HCT116 (cell line): ENCODE measurements around the gene DDOST. TPM values are rescaled to one million over a fixed set of nuclear protein-coding genes. Genes with fewer than 3 reads are reported as not detected.

Source experiments
- ATAC-seq: fragments of 200-7000 bp; cut with Tn5 transposase; 2 replicates; pipeline ENCODE4 v1.9.1; 2020; ENCODE audit warnings: mild to moderate bottlenecking, moderate library complexity
- BruUV-seq: library from RNA; stranded (reverse); fragments of 400-500 nt; replicated peaks from 2 replicates; lab custom pipeline; 2021; lab: Mats Ljungman, UMichigan
- CTCF ChIA-PET: fragments of 300-600 bp; sonication (Branson Sonifier 250); formaldehyde crosslinking; loops from one replicate; lab custom pipeline; 2021; ENCODE audit warnings: antibody characterized with exemption; lab: Charles Lee
- POLR2A ChIA-PET: fragments of 300-600, 350-600 bp; sonication (Branson Sonifier 250); formaldehyde crosslinking; loops from one replicate; lab custom pipeline; 2021; ENCODE audit warnings: antibody characterized with exemption; lab: Charles Lee
- RAD21 ChIA-PET, 2 experiments: fragments of 300-600 bp; sonication (Branson Sonifier 250); formaldehyde crosslinking; loops; one replicate each; lab custom pipeline; 2023; ENCODE audit warnings: low total read pairs in 2 of 2; ENCODE audit not compliant: uncharacterized antibody in 2 of 2, unreplicated experiment in 2 of 2, low non-redundant PET in 1 of 2; lab: Charles Lee
- DNase-seq: peaks from one replicate; pipeline ENCODE4 v3.0.0-alpha.2; 2010; ENCODE audit warnings: low read depth, low spot score
- H2AFZ ChIP-seq: fragments of 200-600 bp; shearing (Covaris generic), sonication (generic); 2 replicates; pipeline ENCODE4 v1.6.1; 2017; ENCODE audit warnings: low read depth, mixed run types, mixed read lengths, antibody characterized with exemption, low read length; ENCODE audit not compliant: poor library complexity, severe bottlenecking
- H3K27ac ChIP-seq: 2 replicates; pipeline ENCODE4 v1.5.1; 2012; ENCODE audit warnings: low read depth, low read length
- H3K27me3 ChIP-seq: fragments of 200-600 bp; sonication (generic); 2 replicates; pipeline ENCODE4 v1.6.1; 2016; ENCODE audit warnings: mixed run types, low read length, mixed read lengths; ENCODE audit not compliant: insufficient read depth
- H3K36me3 ChIP-seq, 2 experiments: fragments of 200-500 bp in 1 of 2; fragments of 200-600 bp in 1 of 2; sonication (Bioruptor generic) in 1 of 2; sonication (generic) in 1 of 2; 2 replicates each; pipeline versions ENCODE4 v1.5.1 to v1.6.1; 2014 to 2016; ENCODE audit warnings: low read length in 2 of 2, inconsistent platforms in 1 of 2, mixed read lengths in 1 of 2, mixed run types in 1 of 2; ENCODE audit not compliant: insufficient read depth in 2 of 2, control insufficient read depth in 1 of 2
- H3K4me1 ChIP-seq, 2 experiments: fragments of 200-600 bp in 1 of 2; sonication (generic) in 1 of 2; 2 replicates each; pipeline versions ENCODE4 v1.5.1 to v1.6.1; 2012 to 2017; ENCODE audit warnings: low read length in 2 of 2, inconsistent platforms in 1 of 2, mild to moderate bottlenecking in 1 of 2, mixed read lengths in 1 of 2, mixed run types in 1 of 2, moderate library complexity in 1 of 2; ENCODE audit not compliant: insufficient read depth in 2 of 2, control insufficient read depth in 1 of 2
- H3K4me2 ChIP-seq: fragments of 200-600 bp; sonication (generic); 2 replicates; pipeline ENCODE4 v1.6.1; 2017; ENCODE audit warnings: mixed run types, low read length, mixed read lengths
- H3K4me3 ChIP-seq, 2 experiments: fragments of 200-600 bp in 1 of 2; sonication (generic) in 1 of 2; replicated peaks in 1 of 2; 2 replicates each; pipeline ENCODE4 v1.5.1; 2011 to 2016; ENCODE audit warnings: low read length in 2 of 2, control low read depth in 1 of 2, low read depth in 1 of 2, mild to moderate bottlenecking in 1 of 2, mixed read lengths in 1 of 2, mixed run types in 1 of 2
- H3K79me2 ChIP-seq: fragments of 200-600 bp; sonication (generic); 2 replicates; pipeline ENCODE4 v1.6.1; 2017; ENCODE audit warnings: mild to moderate bottlenecking, mixed run types, low read length, moderate library complexity, mixed read lengths; ENCODE audit not compliant: insufficient read depth
- H3K9ac ChIP-seq: fragments of 200-600 bp; sonication (generic); 2 replicates; pipeline ENCODE4 v1.6.1; 2016; ENCODE audit warnings: low read length, mixed read lengths
- H3K9me2 ChIP-seq: fragments of 200-600 bp; sonication (generic), shearing (Covaris generic); 2 replicates; pipeline ENCODE4 v1.6.1; 2017; ENCODE audit warnings: mixed run types, mild to moderate bottlenecking, moderate library complexity; ENCODE audit not compliant: insufficient read depth
- H3K9me3 ChIP-seq, 2 experiments: fragments of 200-500 bp in 1 of 2; fragments of 200-600 bp in 1 of 2; sonication (Bioruptor generic) in 1 of 2; sonication (generic) in 1 of 2; 2 replicates each; pipeline ENCODE4 v1.6.1; 2014 to 2017; ENCODE audit warnings: low read length in 2 of 2, mixed read lengths in 2 of 2, inconsistent platforms in 1 of 2, low read depth in 1 of 2, mild to moderate bottlenecking in 1 of 2, mixed run types in 1 of 2, moderate library complexity in 1 of 2; ENCODE audit not compliant: control insufficient read depth in 1 of 2, insufficient read depth in 1 of 2
- H4K20me1 ChIP-seq: fragments of 200-600 bp; sonication (generic), shearing (Covaris generic); 2 replicates; pipeline ENCODE4 v1.6.1; 2017; ENCODE audit warnings: mixed run types, mild to moderate bottlenecking, moderate library complexity; ENCODE audit not compliant: insufficient read depth
- CBX3 ChIP-seq: IDR thresholded peaks from 2 replicates; pipeline ENCODE4 v1.6.1; 2012; ENCODE audit warnings: low read depth
- EGR1 ChIP-seq: IDR thresholded peaks from 2 replicates; pipeline ENCODE4 v1.6.1; 2012; ENCODE audit warnings: low read depth
- ELF1 ChIP-seq: IDR thresholded peaks from 2 replicates; pipeline ENCODE4 v1.6.1; 2012; ENCODE audit warnings: low read depth, borderline replicate concordance
- EZH2 ChIP-seq: fragments of 200-600 bp; sonication (generic); IDR thresholded peaks from 2 replicates; pipeline ENCODE4 v1.6.1; 2017; ENCODE audit warnings: antibody characterized with exemption, mixed run types
- EZH2phosphoT487 ChIP-seq: fragments of 200-600 bp; IDR thresholded peaks from 2 replicates; pipeline ENCODE4 v1.6.1; 2018; ENCODE audit warnings: antibody characterized with exemption, borderline replicate concordance
- JUND ChIP-seq: IDR thresholded peaks from 2 replicates; pipeline ENCODE4 v1.6.1; 2012
- POLR2A ChIP-seq: IDR thresholded peaks from 2 replicates; pipeline ENCODE4 v1.7.0; 2011; ENCODE audit warnings: borderline replicate concordance; ENCODE audit not compliant: insufficient read depth, insufficient read length; ENCODE audit errors: extremely low read depth
- POLR2AphosphoS5 ChIP-seq: IDR thresholded peaks from 2 replicates; pipeline ENCODE4 v1.6.1; 2011; ENCODE audit warnings: mild to moderate bottlenecking, low read depth, low read length, moderate library complexity
- RAD21 ChIP-seq: IDR thresholded peaks from 2 replicates; pipeline ENCODE4 v1.6.1; 2012; ENCODE audit warnings: low read depth, mild to moderate bottlenecking
- SP1 ChIP-seq: IDR thresholded peaks from 2 replicates; pipeline ENCODE4 v1.6.1; 2012; ENCODE audit warnings: low read depth
- SRF ChIP-seq: IDR thresholded peaks from 2 replicates; pipeline ENCODE4 v1.6.1; 2012; ENCODE audit warnings: low read depth
- TCF7L2 ChIP-seq: IDR thresholded peaks from 2 replicates; pipeline ENCODE4 v1.7.0; 2011; ENCODE audit warnings: borderline replicate concordance, inconsistent platforms; ENCODE audit not compliant: insufficient read depth, insufficient read length; ENCODE audit errors: extremely low read depth
- YY1 ChIP-seq: IDR thresholded peaks from 2 replicates; pipeline ENCODE4 v1.6.1; 2011; ENCODE audit warnings: low read length, low read depth, moderate library complexity, mild to moderate bottlenecking; ENCODE audit not compliant: insufficient replicate concordance; ENCODE audit errors: extremely low read depth
- ZFX ChIP-seq: fragments of 450-650 bp; IDR thresholded peaks from 2 replicates; pipeline ENCODE4 v1.6.1; 2017
- ZNF274 ChIP-seq: fragments of 200-500 bp; sonication (Bioruptor generic); IDR thresholded peaks from 2 replicates; pipeline ENCODE4 v1.6.1; 2014; ENCODE audit warnings: mild to moderate bottlenecking, low read depth, low read length, inconsistent platforms
- intact Hi-C: fragments of 100-400 bp; cut with micrococcal nuclease; formaldehyde crosslinking; loops from 2 replicates; pipeline ENCODE4 v1.10.0; 2022
- total RNA-seq: library from RNA; stranded (reverse); gene quantifications from one replicate; pipeline ENCODE4 v1.2.1, GENCODE V29; 2021; ENCODE audit not compliant: unreplicated experiment
- TF ChIP-seq, protein P1 (sequence below): IDR thresholded peaks from 2 replicates; pipeline ENCODE4 v1.6.1; 2012; ENCODE audit warnings: low read depth
- TF ChIP-seq, protein P2 (sequence below): IDR thresholded peaks from 2 replicates; pipeline ENCODE4 v1.6.1; 2012
- TF ChIP-seq, protein P3 (sequence below): IDR thresholded peaks from 2 replicates; pipeline ENCODE4 v1.6.1; 2012
- TF ChIP-seq, protein P4 (sequence below): IDR thresholded peaks from 2 replicates; pipeline ENCODE4 v1.6.1; 2011; ENCODE audit warnings: mild to moderate bottlenecking, low read length, moderate library complexity; ENCODE audit not compliant: insufficient replicate concordance; ENCODE audit errors: extremely low read depth

Gene DDOST
- total RNA-seq, 1 experiment from 2014 or later: 387 TPM

DNA sequence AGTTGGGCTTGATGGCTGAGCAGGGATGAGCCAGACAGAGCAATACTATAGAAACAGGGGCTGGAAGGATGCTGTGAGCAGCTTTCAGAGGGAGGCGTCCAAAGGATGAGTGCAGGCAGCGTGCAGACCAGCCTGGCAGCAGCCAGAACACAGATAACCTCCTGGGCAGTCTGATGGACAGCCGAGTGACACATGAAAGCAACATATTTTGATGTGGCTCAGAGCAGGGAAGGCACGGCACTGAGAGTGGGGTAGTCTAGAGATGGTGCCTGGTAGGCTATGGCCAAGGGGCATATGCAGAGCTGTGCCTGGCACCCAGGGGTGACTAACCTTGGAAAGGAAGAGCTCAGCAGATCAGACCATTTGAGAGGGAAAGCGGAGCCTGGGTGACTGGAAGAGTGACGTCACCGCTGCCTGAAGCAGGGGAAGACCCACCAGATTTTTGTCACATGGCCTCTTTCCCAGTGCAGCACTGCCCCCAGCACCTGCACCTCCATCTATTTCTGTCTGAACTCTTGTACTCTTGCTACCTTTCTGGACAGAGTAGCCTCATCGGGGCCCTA lies 24.3 kb downstream of the DDOST start:
- DNase-seq: no peak
- no peak overlapping the region for H2AFZ ChIP-seq
- H4K20me1 ChIP-seq: no peaks in the 10 kb centered on the region
- ATAC-seq: no peak
- no TSS peak for BruUV-seq
- ChIA-PET POLR2A (no interaction called here), RAD21 (no interaction called here), CTCF (interaction anchor here (5.6 kb wide), 1 partner anchor 61 kb away, joined by 74 read pairs; no protein-coding TSS in a partner anchor)
- intact Hi-C loops: loop anchor here (10.0 kb wide), 1 partner anchor 422 kb away; no protein-coding TSS in a partner anchor
- H3K79me2 ChIP-seq: no peaks in the 10 kb centered on the region
- no peak overlapping the region for H3K9ac ChIP-seq
- no peaks in the 10 kb centered on the region for H3K27me3 ChIP-seq
- no peaks in the 10 kb centered on the region for H3K9me3 ChIP-seq
- H3K4me1 ChIP-seq: peaks cover 8 to 22% of the 10 kb centered on the region in 2 experiments
- no peak for TF ChIP-seq SP1
- TF ChIP-seq RAD21: no peak
- no peak for TF ChIP-seq EZH2
- TF ChIP-seq, protein P1, sequence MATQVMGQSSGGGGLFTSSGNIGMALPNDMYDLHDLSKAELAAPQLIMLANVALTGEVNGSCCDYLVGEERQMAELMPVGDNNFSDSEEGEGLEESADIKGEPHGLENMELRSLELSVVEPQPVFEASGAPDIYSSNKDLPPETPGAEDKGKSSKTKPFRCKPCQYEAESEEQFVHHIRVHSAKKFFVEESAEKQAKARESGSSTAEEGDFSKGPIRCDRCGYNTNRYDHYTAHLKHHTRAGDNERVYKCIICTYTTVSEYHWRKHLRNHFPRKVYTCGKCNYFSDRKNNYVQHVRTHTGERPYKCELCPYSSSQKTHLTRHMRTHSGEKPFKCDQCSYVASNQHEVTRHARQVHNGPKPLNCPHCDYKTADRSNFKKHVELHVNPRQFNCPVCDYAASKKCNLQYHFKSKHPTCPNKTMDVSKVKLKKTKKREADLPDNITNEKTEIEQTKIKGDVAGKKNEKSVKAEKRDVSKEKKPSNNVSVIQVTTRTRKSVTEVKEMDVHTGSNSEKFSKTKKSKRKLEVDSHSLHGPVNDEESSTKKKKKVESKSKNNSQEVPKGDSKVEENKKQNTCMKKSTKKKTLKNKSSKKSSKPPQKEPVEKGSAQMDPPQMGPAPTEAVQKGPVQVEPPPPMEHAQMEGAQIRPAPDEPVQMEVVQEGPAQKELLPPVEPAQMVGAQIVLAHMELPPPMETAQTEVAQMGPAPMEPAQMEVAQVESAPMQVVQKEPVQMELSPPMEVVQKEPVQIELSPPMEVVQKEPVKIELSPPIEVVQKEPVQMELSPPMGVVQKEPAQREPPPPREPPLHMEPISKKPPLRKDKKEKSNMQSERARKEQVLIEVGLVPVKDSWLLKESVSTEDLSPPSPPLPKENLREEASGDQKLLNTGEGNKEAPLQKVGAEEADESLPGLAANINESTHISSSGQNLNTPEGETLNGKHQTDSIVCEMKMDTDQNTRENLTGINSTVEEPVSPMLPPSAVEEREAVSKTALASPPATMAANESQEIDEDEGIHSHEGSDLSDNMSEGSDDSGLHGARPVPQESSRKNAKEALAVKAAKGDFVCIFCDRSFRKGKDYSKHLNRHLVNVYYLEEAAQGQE: no peak
- TF ChIP-seq, protein P2, sequence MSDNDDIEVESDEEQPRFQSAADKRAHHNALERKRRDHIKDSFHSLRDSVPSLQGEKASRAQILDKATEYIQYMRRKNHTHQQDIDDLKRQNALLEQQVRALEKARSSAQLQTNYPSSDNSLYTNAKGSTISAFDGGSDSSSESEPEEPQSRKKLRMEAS: no peak
- no peak for TF ChIP-seq SRF
- TF ChIP-seq, protein P3, sequence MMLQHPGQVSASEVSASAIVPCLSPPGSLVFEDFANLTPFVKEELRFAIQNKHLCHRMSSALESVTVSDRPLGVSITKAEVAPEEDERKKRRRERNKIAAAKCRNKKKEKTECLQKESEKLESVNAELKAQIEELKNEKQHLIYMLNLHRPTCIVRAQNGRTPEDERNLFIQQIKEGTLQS: no peak
- no peak for TF ChIP-seq EGR1
- no peak for TF ChIP-seq YY1
- no peak for TF ChIP-seq POLR2AphosphoS5
- no peak for TF ChIP-seq CBX3
- TF ChIP-seq EZH2phosphoT487: no peak
- TF ChIP-seq, protein P4, sequence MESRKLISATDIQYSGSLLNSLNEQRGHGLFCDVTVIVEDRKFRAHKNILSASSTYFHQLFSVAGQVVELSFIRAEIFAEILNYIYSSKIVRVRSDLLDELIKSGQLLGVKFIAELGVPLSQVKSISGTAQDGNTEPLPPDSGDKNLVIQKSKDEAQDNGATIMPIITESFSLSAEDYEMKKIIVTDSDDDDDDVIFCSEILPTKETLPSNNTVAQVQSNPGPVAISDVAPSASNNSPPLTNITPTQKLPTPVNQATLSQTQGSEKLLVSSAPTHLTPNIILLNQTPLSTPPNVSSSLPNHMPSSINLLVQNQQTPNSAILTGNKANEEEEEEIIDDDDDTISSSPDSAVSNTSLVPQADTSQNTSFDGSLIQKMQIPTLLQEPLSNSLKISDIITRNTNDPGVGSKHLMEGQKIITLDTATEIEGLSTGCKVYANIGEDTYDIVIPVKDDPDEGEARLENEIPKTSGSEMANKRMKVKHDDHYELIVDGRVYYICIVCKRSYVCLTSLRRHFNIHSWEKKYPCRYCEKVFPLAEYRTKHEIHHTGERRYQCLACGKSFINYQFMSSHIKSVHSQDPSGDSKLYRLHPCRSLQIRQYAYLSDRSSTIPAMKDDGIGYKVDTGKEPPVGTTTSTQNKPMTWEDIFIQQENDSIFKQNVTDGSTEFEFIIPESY: no peak
- no peak for TF ChIP-seq TCF7L2
- TF ChIP-seq ZNF274: no peak
- TF ChIP-seq ZFX: no peak
- no peak for TF ChIP-seq JUND
- TF ChIP-seq ELF1: no peak
- TF ChIP-seq POLR2A: no peak
- H3K4me3 ChIP-seq: no peak overlapping the region
- H3K9me2 ChIP-seq: no peaks in the 10 kb centered on the region
- no peaks in the 10 kb centered on the region for H3K36me3 ChIP-seq
- H3K27ac ChIP-seq: no peak overlapping the region
- H3K4me2 ChIP-seq: no peak overlapping the region
